Measurements from ENCODE around the gene UVRAG.

UVRAG gene

DNA sequence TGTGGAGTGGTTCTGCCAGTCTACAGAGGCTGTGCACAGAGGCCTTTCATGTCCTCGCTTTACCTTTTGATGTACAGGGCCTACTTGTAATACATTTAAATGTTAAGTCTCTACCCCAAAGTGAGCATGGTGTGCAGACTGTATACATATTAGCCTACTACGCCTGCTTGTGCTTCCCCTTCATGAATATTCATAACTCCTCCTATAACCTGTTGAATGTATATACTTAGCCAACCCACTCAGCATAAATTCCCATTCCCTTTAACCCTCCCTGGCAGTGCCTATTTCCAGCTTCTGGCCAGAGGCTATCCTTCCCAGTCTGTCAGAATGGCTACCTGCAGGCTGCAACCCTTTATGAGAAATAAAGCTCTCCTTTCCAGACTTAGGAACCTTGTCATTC lies 275.2 kb downstream of the UVRAG start:
- no peak overlapping the region for H3K4me3 ChIP-seq (replicated peaks; ENCODE audit: insufficient read depth, low read length)
- H3K27me3 ChIP-seq (ENCODE audit: insufficient read depth, poor library complexity, severe bottlenecking), result no peaks in the 10 kb centered on the region
- no peak overlapping the region for H3K27ac ChIP-seq (replicated peaks)
- TF ChIP-seq GABPA (IDR thresholded peaks at IDR 0.05; ENCODE audit: low read depth), result no peak
- TF ChIP-seq POLR2AphosphoS5 (IDR thresholded peaks at IDR 0.05; ENCODE audit: low read depth), result no peak
- no peak for TF ChIP-seq SPI1 (IDR thresholded peaks at IDR 0.05; ENCODE audit: borderline replicate concordance, low read depth)
- TF ChIP-seq, protein P1, sequence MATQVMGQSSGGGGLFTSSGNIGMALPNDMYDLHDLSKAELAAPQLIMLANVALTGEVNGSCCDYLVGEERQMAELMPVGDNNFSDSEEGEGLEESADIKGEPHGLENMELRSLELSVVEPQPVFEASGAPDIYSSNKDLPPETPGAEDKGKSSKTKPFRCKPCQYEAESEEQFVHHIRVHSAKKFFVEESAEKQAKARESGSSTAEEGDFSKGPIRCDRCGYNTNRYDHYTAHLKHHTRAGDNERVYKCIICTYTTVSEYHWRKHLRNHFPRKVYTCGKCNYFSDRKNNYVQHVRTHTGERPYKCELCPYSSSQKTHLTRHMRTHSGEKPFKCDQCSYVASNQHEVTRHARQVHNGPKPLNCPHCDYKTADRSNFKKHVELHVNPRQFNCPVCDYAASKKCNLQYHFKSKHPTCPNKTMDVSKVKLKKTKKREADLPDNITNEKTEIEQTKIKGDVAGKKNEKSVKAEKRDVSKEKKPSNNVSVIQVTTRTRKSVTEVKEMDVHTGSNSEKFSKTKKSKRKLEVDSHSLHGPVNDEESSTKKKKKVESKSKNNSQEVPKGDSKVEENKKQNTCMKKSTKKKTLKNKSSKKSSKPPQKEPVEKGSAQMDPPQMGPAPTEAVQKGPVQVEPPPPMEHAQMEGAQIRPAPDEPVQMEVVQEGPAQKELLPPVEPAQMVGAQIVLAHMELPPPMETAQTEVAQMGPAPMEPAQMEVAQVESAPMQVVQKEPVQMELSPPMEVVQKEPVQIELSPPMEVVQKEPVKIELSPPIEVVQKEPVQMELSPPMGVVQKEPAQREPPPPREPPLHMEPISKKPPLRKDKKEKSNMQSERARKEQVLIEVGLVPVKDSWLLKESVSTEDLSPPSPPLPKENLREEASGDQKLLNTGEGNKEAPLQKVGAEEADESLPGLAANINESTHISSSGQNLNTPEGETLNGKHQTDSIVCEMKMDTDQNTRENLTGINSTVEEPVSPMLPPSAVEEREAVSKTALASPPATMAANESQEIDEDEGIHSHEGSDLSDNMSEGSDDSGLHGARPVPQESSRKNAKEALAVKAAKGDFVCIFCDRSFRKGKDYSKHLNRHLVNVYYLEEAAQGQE (IDR thresholded peaks at IDR 0.05; ENCODE audit: insufficient replicate concordance, low read depth), result no peak
- TF ChIP-seq, protein P2, sequence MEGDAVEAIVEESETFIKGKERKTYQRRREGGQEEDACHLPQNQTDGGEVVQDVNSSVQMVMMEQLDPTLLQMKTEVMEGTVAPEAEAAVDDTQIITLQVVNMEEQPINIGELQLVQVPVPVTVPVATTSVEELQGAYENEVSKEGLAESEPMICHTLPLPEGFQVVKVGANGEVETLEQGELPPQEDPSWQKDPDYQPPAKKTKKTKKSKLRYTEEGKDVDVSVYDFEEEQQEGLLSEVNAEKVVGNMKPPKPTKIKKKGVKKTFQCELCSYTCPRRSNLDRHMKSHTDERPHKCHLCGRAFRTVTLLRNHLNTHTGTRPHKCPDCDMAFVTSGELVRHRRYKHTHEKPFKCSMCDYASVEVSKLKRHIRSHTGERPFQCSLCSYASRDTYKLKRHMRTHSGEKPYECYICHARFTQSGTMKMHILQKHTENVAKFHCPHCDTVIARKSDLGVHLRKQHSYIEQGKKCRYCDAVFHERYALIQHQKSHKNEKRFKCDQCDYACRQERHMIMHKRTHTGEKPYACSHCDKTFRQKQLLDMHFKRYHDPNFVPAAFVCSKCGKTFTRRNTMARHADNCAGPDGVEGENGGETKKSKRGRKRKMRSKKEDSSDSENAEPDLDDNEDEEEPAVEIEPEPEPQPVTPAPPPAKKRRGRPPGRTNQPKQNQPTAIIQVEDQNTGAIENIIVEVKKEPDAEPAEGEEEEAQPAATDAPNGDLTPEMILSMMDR (IDR thresholded peaks at IDR 0.05; ENCODE audit: insufficient read depth, low read length), result no peak
- no peak for DNase-seq (ENCODE audit: low read depth in 1 of 2, low spot score in 1 of 2)

DNA sequence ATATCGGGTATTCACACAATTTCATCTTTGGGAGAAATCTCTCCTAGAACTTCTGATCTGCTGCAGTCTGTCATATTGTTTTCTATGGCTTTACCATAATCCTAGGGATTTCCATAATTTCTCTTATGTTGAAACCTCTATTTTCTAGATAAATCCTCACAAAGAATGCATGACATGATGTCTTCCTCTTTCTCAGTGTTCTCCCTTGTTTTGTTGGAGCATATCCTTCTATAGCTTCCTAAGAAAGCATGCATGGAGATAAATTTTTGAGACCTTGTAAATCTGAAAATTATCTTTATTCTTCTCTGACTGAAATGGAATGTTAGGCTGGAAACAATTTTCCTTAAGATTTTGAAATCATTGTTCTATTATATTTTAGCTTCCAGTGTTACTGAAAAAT lies 275.8 kb downstream of the UVRAG start:
- DNase-seq (ENCODE audit: low read depth in 1 of 2, low spot score in 1 of 2), result no peak
- no peak overlapping the region for H3K27ac ChIP-seq (replicated peaks)
- H3K4me3 ChIP-seq (replicated peaks; ENCODE audit: insufficient read depth, low read length), result no peak overlapping the region
- TF ChIP-seq POLR2AphosphoS5 (IDR thresholded peaks at IDR 0.05; ENCODE audit: low read depth) (no peak), GABPA (IDR thresholded peaks at IDR 0.05; ENCODE audit: low read depth) (no peak), SPI1 (IDR thresholded peaks at IDR 0.05; ENCODE audit: borderline replicate concordance, low read depth) (no peak)
- TF ChIP-seq, protein P2 (IDR thresholded peaks at IDR 0.05; ENCODE audit: insufficient read depth, low read length), result no peak
- TF ChIP-seq, protein P1 (IDR thresholded peaks at IDR 0.05; ENCODE audit: insufficient replicate concordance, low read depth), result no peak
- no peaks in the 10 kb centered on the region for H3K27me3 ChIP-seq (ENCODE audit: insufficient read depth, poor library complexity, severe bottlenecking)

DNA sequence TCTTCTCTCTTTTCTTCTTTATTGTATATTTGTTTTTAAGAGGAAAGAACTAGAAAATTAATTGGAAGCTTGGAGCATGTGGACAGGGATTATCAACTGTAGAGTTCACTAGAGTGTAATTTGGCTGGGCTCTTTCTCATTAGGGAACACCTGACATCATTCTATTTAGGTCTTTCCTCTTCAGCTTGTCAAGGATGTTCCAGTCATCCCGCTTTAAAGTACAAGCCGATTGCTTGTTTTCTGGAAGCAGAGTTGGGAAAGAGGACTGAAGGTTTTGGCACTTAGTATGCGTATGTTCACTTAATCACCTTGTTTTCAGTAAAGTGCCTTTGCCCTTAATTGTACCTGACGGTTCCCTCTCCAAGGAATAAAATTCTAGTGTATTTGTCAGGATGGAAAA lies 279.7 kb downstream of the UVRAG start:
- Histone ChIP-seq H3K4me3 (replicated peaks; ENCODE audit: insufficient read depth, low read length) (no peak overlapping the region), H3K27me3 (ENCODE audit: insufficient read depth, poor library complexity, severe bottlenecking) (no peaks in the 10 kb centered on the region), H3K27ac (replicated peaks) (no peak overlapping the region)
- no peak for DNase-seq (ENCODE audit: low read depth in 1 of 2, low spot score in 1 of 2)
- TF ChIP-seq, protein P1 (IDR thresholded peaks at IDR 0.05; ENCODE audit: insufficient replicate concordance, low read depth), result no peak
- no peak for TF ChIP-seq SPI1 (IDR thresholded peaks at IDR 0.05; ENCODE audit: borderline replicate concordance, low read depth)
- TF ChIP-seq, protein P2 (IDR thresholded peaks at IDR 0.05; ENCODE audit: insufficient read depth, low read length), result no peak
- TF ChIP-seq POLR2AphosphoS5 (IDR thresholded peaks at IDR 0.05; ENCODE audit: low read depth), result no peak
- no peak for TF ChIP-seq GABPA (IDR thresholded peaks at IDR 0.05; ENCODE audit: low read depth)

All from HL-60 (cell line).